Epithelial cell of esophagus (primary cell): Measurements from ENCODE around the gene TENM4.

Experiments used
- DNase-seq: peaks from one replicate; pipeline ENCODE4 v3.0.0; 2010; ENCODE audit warnings: low read depth
- H3K4me3 ChIP-seq: 2 replicates; pipeline ENCODE4 v1.5.1; 2011; ENCODE audit warnings: mild to moderate bottlenecking, low read length, control low read depth
- CTCF ChIP-seq: IDR thresholded peaks from 2 replicates; pipeline ENCODE4 v1.5.1; 2011; ENCODE audit warnings: low read depth, mild to moderate bottlenecking, low read length, control low read depth, inconsistent platforms; ENCODE audit not compliant: insufficient read depth; ENCODE audit errors: missing control alignments

TENM4 gene

GRCh38 chr11:78787696-78788095, 653.1 kb downstream of the TENM4 start:
- no peak overlapping the region for H3K4me3 ChIP-seq
- no peak for TF ChIP-seq CTCF
- no peak for DNase-seq

- H3K4me3 ChIP-seq = no peak overlapping the region
- DNase-seq = no peak
- no peak for TF ChIP-seq CTCF
These were observed 654.1 kb downstream of the TENM4 start for GRCh38 chr11:78786746-78787145.

- no peak for TF ChIP-seq CTCF
- H3K4me3 ChIP-seq = no peak overlapping the region
- DNase-seq = no peak
These were observed 654.7 kb downstream of the TENM4 start for GRCh38 chr11:78786086-78786485.

GRCh38 chr11:78784321-78785061, 656.3 kb downstream of the TENM4 start:
- DNase-seq = peak; percentile 71
- H3K4me3 ChIP-seq = no peak overlapping the region
- no peak for TF ChIP-seq CTCF

GRCh38 chr11:78783846-78784245, 657.0 kb downstream of the TENM4 start:
- no peak overlapping the region for H3K4me3 ChIP-seq

GRCh38 chr11:78783301-78783700, 657.5 kb downstream of the TENM4 start:
- DNase-seq = no peak
- H3K4me3 ChIP-seq = no peak overlapping the region
- TF ChIP-seq CTCF = no peak

More at GRCh38 chr11:78783846-78784245, 657.0 kb downstream of the TENM4 start:
- TF ChIP-seq CTCF = no peak
- no peak for DNase-seq

GRCh38 chr11:78782725-78783124, 658.1 kb downstream of the TENM4 start:
- H3K4me3 ChIP-seq = no peak overlapping the region
- DNase-seq = no peak
- TF ChIP-seq CTCF = no peak
